Measurements from ENCODE around the gene MAMDC2. TPM values are rescaled to one million over a fixed set of nuclear protein-coding genes. Genes with fewer than 3 reads are reported as not detected.

Gene MAMDC2
- total and polyA plus RNA-seq, 2 of the 8 experiments (the other 6 are each of a cell fraction or from before 2014, with no cell fraction given) = 6.1 to 15.4 TPM

DNA sequence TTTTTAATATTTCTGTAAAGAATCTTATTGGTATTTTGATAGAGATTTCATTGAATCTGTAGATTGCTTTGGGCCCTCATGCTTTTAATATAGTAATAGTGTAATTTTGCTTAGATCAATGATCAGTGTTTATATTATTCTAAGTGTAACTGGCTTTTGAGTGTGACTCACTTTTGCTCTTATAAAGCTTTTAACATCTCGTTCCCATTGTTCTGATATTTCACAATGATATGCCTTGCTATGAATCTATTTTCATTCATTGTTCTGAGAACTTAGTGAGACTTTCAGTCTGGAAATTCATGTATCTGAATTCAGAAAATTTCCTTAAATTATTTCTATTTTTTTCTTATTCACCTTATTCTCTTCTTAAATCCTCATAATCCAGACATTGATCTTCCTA lies 13.5 kb upstream of the MAMDC2 start:
- no peak overlapping the region for H2AK5ac ChIP-seq (ENCODE audit: low read depth, low read length)
- no peak overlapping the region for H3K9ac ChIP-seq (replicated peaks in 1 of 4; ENCODE audit: extremely low read depth in 1 of 4, low read depth in 3 of 4, low read length in 3 of 4)
- no peaks in the 10 kb centered on the region for H3K79me1 ChIP-seq (ENCODE audit: low read depth, low read length)
- ChIA-PET CTCF (ENCODE audit: partially characterized antibody) (interaction anchor here (1.2 kb wide), 2 partner anchors 10 to 12 kb away, joined by 3 to 4 read pairs; no protein-coding TSS in a partner anchor), POLR2A (ENCODE audit: partially characterized antibody) (no interaction called here)
- DNase-seq (ENCODE audit: low read depth in 1 of 2, low spot score in 2 of 2) (no peak), FAIRE-seq (no peak)
- no peaks in the 10 kb centered on the region for H3K23me2 ChIP-seq (ENCODE audit: low read depth, low read length)
- H3K4ac ChIP-seq (replicated peaks; ENCODE audit: insufficient read length, low read depth, low read length) = no peak overlapping the region
- H3K23ac ChIP-seq (ENCODE audit: insufficient read length) = no peak overlapping the region
- no peak overlapping the region for H3K4me2 ChIP-seq (ENCODE audit: insufficient read depth in 1 of 2, low read depth in 2 of 2, low read length in 2 of 2)
- no peaks in the 10 kb centered on the region for H3K79me2 ChIP-seq (ENCODE audit: control insufficient read depth in 1 of 2, insufficient read depth in 2 of 2, low read length in 2 of 2)
- H3K18ac ChIP-seq (ENCODE audit: extremely low read depth, low read length) = no peak overlapping the region
- H3K14ac ChIP-seq (ENCODE audit: insufficient read length) = no peak overlapping the region
- peaks cover 4 to 7% of the 10 kb centered on the region in 2 experiments; a peak in 1 of 4 replicates for H3K9me3 ChIP-seq (ENCODE audit: insufficient read depth in 2 of 2, low read depth in 1 of 2, low read length in 1 of 2)
- no peak overlapping the region for H4K5ac ChIP-seq (ENCODE audit: insufficient read length, low read depth, low read length)
- no peak overlapping the region for H3K4me3 ChIP-seq (ENCODE audit: extremely low read depth in 1 of 4, insufficient read depth in 2 of 4, low read depth in 3 of 4, low read length in 4 of 4)
- no peak overlapping the region for H2BK120ac ChIP-seq (replicated peaks; ENCODE audit: low read depth, low read length)
- H3K27ac ChIP-seq (ENCODE audit: low read depth, low read length) = no peak overlapping the region
- no peak overlapping the region for H3K56ac ChIP-seq (replicated peaks; ENCODE audit: insufficient read length, low read depth, low read length)
- H2BK20ac ChIP-seq (ENCODE audit: low read length) = no peak overlapping the region
- H3K27me3 ChIP-seq (replicated peaks in 1 of 4; ENCODE audit: control insufficient read depth in 3 of 4, extremely low read depth in 1 of 4, insufficient read depth in 3 of 4, low read length in 3 of 4) = no peaks in the 10 kb centered on the region
- no peak overlapping the region for H2BK5ac ChIP-seq (ENCODE audit: low read depth, low read length)
- no peaks in the 10 kb centered on the region for H3K36me3 ChIP-seq (ENCODE audit: control insufficient read depth in 2 of 4, insufficient read depth in 4 of 4, low read length in 3 of 4)
- no peak overlapping the region for H4K91ac ChIP-seq (replicated peaks; ENCODE audit: insufficient read length, low read length)
- no peaks in the 10 kb centered on the region for H3K4me1 ChIP-seq (replicated peaks in 1 of 4; ENCODE audit: control insufficient read depth in 3 of 4, insufficient read depth in 4 of 4, low read length in 3 of 4)
- H2BK12ac ChIP-seq (ENCODE audit: low read depth, low read length) = no peak overlapping the region
- H4K8ac ChIP-seq (ENCODE audit: extremely low read depth, insufficient read depth, low read length) = no peak overlapping the region
- H2AFZ ChIP-seq (ENCODE audit: low read length) = no peak overlapping the region
- H2BK15ac ChIP-seq (ENCODE audit: low read length) = no peak overlapping the region
- no peaks in the 10 kb centered on the region for H4K20me1 ChIP-seq (replicated peaks in 1 of 2; ENCODE audit: control insufficient read depth in 1 of 2, insufficient read depth in 2 of 2, low read length in 2 of 2)
- TF ChIP-seq SUZ12 (IDR thresholded peaks at IDR 0.05; ENCODE audit: low read length) = no peak
- no peak for TF ChIP-seq GTF2F1 (IDR thresholded peaks at IDR 0.05; ENCODE audit: borderline replicate concordance, low read depth, low read length)
- TF ChIP-seq RXRA (IDR thresholded peaks at IDR 0.05; ENCODE audit: insufficient read depth, low read depth, low read length) = no peak
- 87% methylated on average over 1 of the region's 1 CpG; no CpG with 5 or more reads in 1 of the 2 experiments for WGBS, 2 experiments (ENCODE audit: extremely low coverage in 1 of 2, insufficient coverage in 1 of 2, insufficient read length in 1 of 2, insufficient replicate concordance in 2 of 2, low coverage in 1 of 2, low lambda C conversion rate in 2 of 2, missing lambda C conversion rate in 1 of 2)

Data from H1 (cell line).